ENCODE results near the gene OR7G3. TPM values are rescaled to one million over a fixed set of nuclear protein-coding genes. Genes with fewer than 3 reads are reported as not detected.
A peak's percentile ranks its signal among the peaks of the same experiment; 100 is the strongest.

OR7G3 gene
- total RNA-seq, 4 donors from 2014 or later, result not detected

DNA sequence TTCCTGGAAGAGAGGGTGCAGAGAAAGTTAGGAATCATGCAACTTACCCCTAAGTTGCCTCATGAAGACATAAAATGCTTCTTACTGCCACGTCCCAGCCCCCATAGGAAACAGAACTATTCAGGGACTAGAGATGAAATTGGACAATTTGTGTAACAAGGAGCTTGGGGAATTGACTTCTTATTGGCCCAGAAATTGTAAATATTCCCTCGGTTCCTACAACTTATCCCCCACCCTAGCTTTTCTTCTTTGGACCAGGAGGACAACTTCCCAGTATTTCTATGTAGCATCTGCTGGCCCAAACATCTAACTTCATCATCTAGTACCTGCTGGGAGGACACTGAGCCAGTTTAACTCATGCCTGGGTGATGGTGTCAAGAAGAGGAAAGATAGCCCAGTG is 40.0 kb downstream of the OR7G3 start, which contains the start of gene OR1M1:
TSS of gene OR1M1 (plus strand) at position 301 of the 400 bp plus-strand sequence. CDS start 6,184 bp downstream, outside the sequence.
- TF ChIP-seq, protein P1, sequence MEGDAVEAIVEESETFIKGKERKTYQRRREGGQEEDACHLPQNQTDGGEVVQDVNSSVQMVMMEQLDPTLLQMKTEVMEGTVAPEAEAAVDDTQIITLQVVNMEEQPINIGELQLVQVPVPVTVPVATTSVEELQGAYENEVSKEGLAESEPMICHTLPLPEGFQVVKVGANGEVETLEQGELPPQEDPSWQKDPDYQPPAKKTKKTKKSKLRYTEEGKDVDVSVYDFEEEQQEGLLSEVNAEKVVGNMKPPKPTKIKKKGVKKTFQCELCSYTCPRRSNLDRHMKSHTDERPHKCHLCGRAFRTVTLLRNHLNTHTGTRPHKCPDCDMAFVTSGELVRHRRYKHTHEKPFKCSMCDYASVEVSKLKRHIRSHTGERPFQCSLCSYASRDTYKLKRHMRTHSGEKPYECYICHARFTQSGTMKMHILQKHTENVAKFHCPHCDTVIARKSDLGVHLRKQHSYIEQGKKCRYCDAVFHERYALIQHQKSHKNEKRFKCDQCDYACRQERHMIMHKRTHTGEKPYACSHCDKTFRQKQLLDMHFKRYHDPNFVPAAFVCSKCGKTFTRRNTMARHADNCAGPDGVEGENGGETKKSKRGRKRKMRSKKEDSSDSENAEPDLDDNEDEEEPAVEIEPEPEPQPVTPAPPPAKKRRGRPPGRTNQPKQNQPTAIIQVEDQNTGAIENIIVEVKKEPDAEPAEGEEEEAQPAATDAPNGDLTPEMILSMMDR (IDR thresholded peaks at IDR 0.05), result no peak
- TF ChIP-seq POLR2A (IDR thresholded peaks at IDR 0.05), result no peak
- no peak for TF ChIP-seq EP300 (IDR thresholded peaks at IDR 0.05; ENCODE audit: low read depth)
- TF ChIP-seq POLR2AphosphoS5 (IDR thresholded peaks at IDR 0.05), result no peak
- Histone ChIP-seq H3K27me3 (no peaks in the 10 kb centered on the region), H3K4me3 (no peak within 1 kb of the TSS), H3K9me3 (no peaks in the 10 kb centered on the region), H3K4me1 (no peaks in the 10 kb centered on the region), H3K27ac (no peak within 1 kb of the TSS), H3K36me3 (no peaks in the 10 kb centered on the region)
- intact Hi-C loops (cut with DNase I; ENCODE audit: low total_unique reads) (no loop called here), in situ Hi-C loops (cut with MboI; ENCODE audit: low pct_ligation_motif_present in 1 of 4, low pct_unique_long_range_greater_than_20kb in 1 of 4, low sequenced_read_pairs in 3 of 4) (loop anchor here in 3 of 4 donors (25.0 kb wide), 1 partner anchor 424 kb away; no protein-coding TSS in a partner anchor)
- WGBS, 2 donors (ENCODE audit: low coverage in 1 of 2), result 40 to 43% methylated on average over 2 of the region's 2 CpGs
- no peak for DNase-seq

DNA sequence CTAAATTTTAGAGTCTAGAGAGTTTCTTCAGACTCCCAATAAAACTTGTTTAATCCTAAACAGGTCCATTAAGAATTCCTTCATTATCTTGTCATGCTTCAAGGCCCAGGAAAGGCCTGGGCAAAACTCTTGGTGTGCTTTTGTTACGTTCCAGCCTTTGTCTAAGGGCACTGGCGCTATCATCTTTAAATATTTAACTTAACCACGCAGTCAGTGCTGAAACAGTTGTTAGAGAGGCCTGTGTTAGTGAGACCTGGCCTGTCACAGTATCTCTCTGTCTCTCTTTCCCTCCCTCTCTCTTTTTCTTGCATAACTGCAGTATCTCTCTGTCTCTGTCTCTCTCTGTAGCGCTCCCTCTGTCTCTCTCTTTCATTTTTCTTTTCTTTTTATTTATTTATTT is 48.1 kb downstream of the OR7G3 start:
- peak overlapping the region in 1 of 4 donors; percentile 12 for H3K27ac ChIP-seq

DNA sequence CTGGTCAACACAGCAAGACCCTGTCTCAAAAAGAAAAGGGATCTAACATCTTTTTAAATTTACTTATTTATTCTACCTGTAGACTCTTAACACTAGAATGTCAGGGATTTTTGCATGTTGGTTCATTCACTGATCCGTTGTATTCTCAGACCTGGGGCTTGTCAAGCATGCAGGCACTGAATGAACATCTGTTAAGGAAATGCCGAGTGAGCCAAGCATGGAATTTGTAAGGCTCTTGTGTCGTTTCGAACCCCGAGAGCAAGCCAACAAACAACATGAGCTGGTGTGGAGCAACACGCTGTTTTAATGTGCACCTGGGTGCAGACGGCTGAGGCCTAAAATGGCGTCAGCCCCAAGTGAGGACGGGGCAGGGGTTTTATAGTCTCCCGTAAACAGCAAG is 49.8 kb downstream of the OR7G3 start:
- intact Hi-C loops (cut with DNase I; ENCODE audit: low total_unique reads), result no loop called here

More for the DNA sequence above, 48.1 kb downstream of the OR7G3 start:
- Histone ChIP-seq H3K9me3 (no peaks in the 10 kb centered on the region), H3K4me3 (no peak overlapping the region), H3K27me3 (no peaks in the 10 kb centered on the region), H3K36me3 (no peaks in the 10 kb centered on the region), H3K4me1 (peaks cover 0 to 11% (median 7%) of the 10 kb centered on the region in 4 donors)
- DNase-seq, result no peak
- in situ Hi-C loops (cut with MboI; ENCODE audit: low pct_ligation_motif_present in 1 of 4, low pct_unique_long_range_greater_than_20kb in 1 of 4, low sequenced_read_pairs in 3 of 4) (loop anchor here (10.0 to 25.0 kb wide), 2 partner anchors 416 to 424 kb away; no protein-coding TSS in a partner anchor), intact Hi-C loops (cut with DNase I; ENCODE audit: low total_unique reads) (no loop called here)
- TF ChIP-seq POLR2AphosphoS5 (IDR thresholded peaks at IDR 0.05), result no peak
- no peak for TF ChIP-seq POLR2A (IDR thresholded peaks at IDR 0.05)
- WGBS, 2 donors (ENCODE audit: low coverage in 1 of 2), result 58 to 69% methylated on average over 4 of the region's 4 CpGs

More for the DNA sequence above, 49.8 kb downstream of the OR7G3 start:
- in situ Hi-C loops (cut with MboI; ENCODE audit: low pct_ligation_motif_present in 1 of 4, low pct_unique_long_range_greater_than_20kb in 1 of 4, low sequenced_read_pairs in 3 of 4), result loop anchor here (10.0 to 25.0 kb wide), 2 partner anchors 415 to 422 kb away; no protein-coding TSS in a partner anchor
- Histone ChIP-seq H3K4me3 (no peak overlapping the region), H3K36me3 (no peaks in the 10 kb centered on the region), H3K27ac (no peak overlapping the region), H3K27me3 (no peaks in the 10 kb centered on the region), H3K9me3 (no peaks in the 10 kb centered on the region), H3K4me1 (peaks cover 0 to 11% (median 7%) of the 10 kb centered on the region in 4 donors)
- no peak for DNase-seq
- 75 to 82% methylated on average over 5 to 10 of the region's 10 CpGs for WGBS, 2 donors (ENCODE audit: low coverage in 1 of 2)
- TF ChIP-seq POLR2A (IDR thresholded peaks at IDR 0.05), result no peak
- TF ChIP-seq, protein P1 (IDR thresholded peaks at IDR 0.05), result no peak
- no peak for TF ChIP-seq POLR2AphosphoS5 (IDR thresholded peaks at IDR 0.05)
- no peak for TF ChIP-seq EP300 (IDR thresholded peaks at IDR 0.05; ENCODE audit: low read depth)

Small RNAs within 50 kb of the gene (small RNA-seq; reads per million reads assigned to genes)
- 0 reads per million in 4 donors for gene OR1M4P

Other genes starting within 250 kb of the OR7G3 start
- not detected for gene MUC16, start 116.5 kb downstream of the OR7G3 start, total RNA-seq
- not detected for gene OR1M1, start 39.9 kb downstream of the OR7G3 start, total RNA-seq
- not detected for gene OR7G2, start 19.5 kb downstream of the OR7G3 start, total RNA-seq
- not detected for gene OR7G1, start 11.2 kb downstream of the OR7G3 start, total RNA-seq
- gene ZNF317, start 13.4 kb upstream of the OR7G3 start, total RNA-seq, result 10 to 100 TPM; 20.6 to 25.1 (median 22.5) TPM
- gene OR7D2, start 52.0 kb upstream of the OR7G3 start, total RNA-seq, result 1 to 10 TPM in 1 of 4 donors, not detected in 3; 1.1 TPM
- gene OR7D4, start 92.6 kb upstream of the OR7G3 start, total RNA-seq, result not detected
- gene OR7E24, start 124.0 kb upstream of the OR7G3 start, total RNA-seq, result not detected
- gene ZNF699, start 182.9 kb upstream of the OR7G3 start, total RNA-seq, result 10 to 100 TPM in 2 of 4 donors, 1 to 10 TPM in 2; 2.0 to 17.1 (median 8.3) TPM
- gene ZNF559, start 197.2 kb upstream of the OR7G3 start, total RNA-seq, result 100 to 1,000 TPM in 1 of 4 donors, 10 to 100 TPM in 2, 1 to 10 TPM in 1; 4.4 to 106 (median 12.9) TPM
- 1 to 10 TPM in 3 of 4 donors, not detected in 1; 1.8 to 4.2 (median 2.1) TPM for gene ZNF177, start 236.1 kb upstream of the OR7G3 start, total RNA-seq

All from transverse colon (tissue), 4 donors.